Measurements from ENCODE around the gene OR11G2.

DNA sequence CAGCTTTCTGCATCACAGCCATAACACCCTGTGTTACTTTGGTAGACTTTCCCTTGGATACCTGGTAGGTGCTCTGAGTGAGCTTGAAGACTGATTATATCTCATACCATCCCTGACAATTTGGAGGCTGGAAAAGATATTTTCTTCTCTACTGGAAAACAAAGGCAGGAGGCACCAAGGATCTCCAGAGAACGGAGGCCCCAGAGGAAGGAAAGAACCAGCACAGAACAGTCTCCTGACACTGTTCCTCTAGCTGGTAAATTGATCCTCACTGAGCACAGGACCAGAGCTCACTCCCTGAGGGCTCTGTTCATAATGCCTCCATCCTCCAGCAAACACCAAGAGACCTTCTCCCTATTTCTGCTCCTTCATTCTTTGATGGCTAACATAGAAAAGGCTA, at the start of gene OR11G2:
- TF ChIP-seq, protein P1, sequence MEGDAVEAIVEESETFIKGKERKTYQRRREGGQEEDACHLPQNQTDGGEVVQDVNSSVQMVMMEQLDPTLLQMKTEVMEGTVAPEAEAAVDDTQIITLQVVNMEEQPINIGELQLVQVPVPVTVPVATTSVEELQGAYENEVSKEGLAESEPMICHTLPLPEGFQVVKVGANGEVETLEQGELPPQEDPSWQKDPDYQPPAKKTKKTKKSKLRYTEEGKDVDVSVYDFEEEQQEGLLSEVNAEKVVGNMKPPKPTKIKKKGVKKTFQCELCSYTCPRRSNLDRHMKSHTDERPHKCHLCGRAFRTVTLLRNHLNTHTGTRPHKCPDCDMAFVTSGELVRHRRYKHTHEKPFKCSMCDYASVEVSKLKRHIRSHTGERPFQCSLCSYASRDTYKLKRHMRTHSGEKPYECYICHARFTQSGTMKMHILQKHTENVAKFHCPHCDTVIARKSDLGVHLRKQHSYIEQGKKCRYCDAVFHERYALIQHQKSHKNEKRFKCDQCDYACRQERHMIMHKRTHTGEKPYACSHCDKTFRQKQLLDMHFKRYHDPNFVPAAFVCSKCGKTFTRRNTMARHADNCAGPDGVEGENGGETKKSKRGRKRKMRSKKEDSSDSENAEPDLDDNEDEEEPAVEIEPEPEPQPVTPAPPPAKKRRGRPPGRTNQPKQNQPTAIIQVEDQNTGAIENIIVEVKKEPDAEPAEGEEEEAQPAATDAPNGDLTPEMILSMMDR (IDR thresholded peaks at IDR 0.05; ENCODE audit: low read depth, low read length), result no peak
- no peak for TF ChIP-seq POLR2A (IDR thresholded peaks at IDR 0.05; ENCODE audit: extremely low read depth, insufficient read length)
- TF ChIP-seq, protein P2, sequence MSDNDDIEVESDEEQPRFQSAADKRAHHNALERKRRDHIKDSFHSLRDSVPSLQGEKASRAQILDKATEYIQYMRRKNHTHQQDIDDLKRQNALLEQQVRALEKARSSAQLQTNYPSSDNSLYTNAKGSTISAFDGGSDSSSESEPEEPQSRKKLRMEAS (IDR thresholded peaks at IDR 0.05; ENCODE audit: low read depth, low read length), result no peak
- no peak for TF ChIP-seq MYC (IDR thresholded peaks at IDR 0.05; ENCODE audit: low read depth, low read length)
